GM12878 (cell line): ENCODE data around the gene INF2. TPM values are rescaled to one million over a fixed set of nuclear protein-coding genes. Genes with fewer than 3 reads are reported as not detected.
A peak's percentile ranks its signal among the peaks of the same experiment; 100 is the strongest.
"Not testable (repeated sequence)": the region's sequence is repeated elsewhere in the genome, so short reads cannot be mapped to it uniquely, and the experiment has no call there.

Experiments used
- ATAC-seq: fragments of 200-7000 bp; cut with Tn5 transposase; 3 replicates; pipeline ENCODE4 v1.9.1; 2020; ENCODE audit warnings: mild to moderate bottlenecking, moderate library complexity
- BruUV-seq: library from RNA; stranded (reverse); fragments of 400-500 nt; replicated peaks from 2 replicates; lab custom pipeline; 2021; lab: Mats Ljungman, UMichigan
- CTCF ChIA-PET: fragments of 300-600 bp; sonication (Branson Sonifier 250); formaldehyde crosslinking; extraction: SDS; loops from one replicate; lab custom pipeline; 2021; ENCODE audit warnings: inconsistent platforms; lab: Yijun Ruan, JAX
- POLR2A ChIA-PET: fragments of 350-600 bp; formaldehyde crosslinking; extraction: SDS; loops from one replicate; lab custom pipeline; 2021; ENCODE audit warnings: inconsistent platforms; lab: Charles Lee
- RAD21 ChIA-PET: fragments of 300-600 bp; sonication (Branson Sonifier 250); formaldehyde crosslinking; loops from one replicate; lab custom pipeline; 2023; ENCODE audit warnings: antibody characterized with exemption; ENCODE audit not compliant: unreplicated experiment; lab: Charles Lee
- SMC1A ChIA-PET: fragments of 300-600 bp; sonication (Branson Sonifier 250); formaldehyde crosslinking; loops from one replicate; lab custom pipeline; 2023; ENCODE audit not compliant: unreplicated experiment, uncharacterized antibody; lab: Charles Lee
- DNase-seq: peaks from one replicate; pipeline ENCODE4 v3.0.0-alpha.2; 2011; ENCODE audit warnings: low read depth, low spot score
- FAIRE-seq: peaks from 3 replicates; lab custom pipeline; 2011; peaks lifted over from hg19 to GRCh38; lab: Jason Lieb, UNC
- H2AFZ ChIP-seq: 2 replicates; pipeline ENCODE4 v1.6.0; 2011; ENCODE audit warnings: low read depth, low read length, control low read depth; ENCODE audit not compliant: control insufficient read depth
- H3K27ac ChIP-seq: 2 replicates; pipeline ENCODE4 v1.5.1; 2011; ENCODE audit warnings: control low read depth; ENCODE audit not compliant: control insufficient read depth, insufficient read depth
- H3K27me3 ChIP-seq, 2 experiments: replicated peaks in 1 of 2; 2 replicates each; pipeline versions ENCODE4 v1.6.0 to v1.6.1; 2011; ENCODE audit warnings: low read length in 1 of 2; ENCODE audit not compliant: control insufficient read depth in 2 of 2, insufficient read depth in 2 of 2
- H3K36me3 ChIP-seq, 2 experiments: 2 replicates each; pipeline ENCODE4 v1.5.1; 2011; ENCODE audit warnings: low read length in 1 of 2; ENCODE audit not compliant: control insufficient read depth in 2 of 2, insufficient read depth in 2 of 2
- H3K4me1 ChIP-seq: 2 replicates; pipeline ENCODE4 v1.6.1; 2011; ENCODE audit warnings: mild to moderate bottlenecking, low read length, moderate library complexity, mixed read lengths; ENCODE audit not compliant: control insufficient read depth, insufficient read depth
- H3K4me2 ChIP-seq: 2 replicates; pipeline ENCODE4 v1.6.0; 2011; ENCODE audit warnings: control low read depth; ENCODE audit not compliant: control insufficient read depth, insufficient read depth
- H3K4me3 ChIP-seq: fragments of 200-600 bp; sonication (generic); 2 replicates; pipeline ENCODE4 v1.5.1; 2016
- H3K79me2 ChIP-seq: 2 replicates; pipeline ENCODE4 v1.6.0; 2011; ENCODE audit warnings: low read length; ENCODE audit not compliant: control insufficient read depth, insufficient read depth
- H3K9ac ChIP-seq: 2 replicates; pipeline ENCODE4 v1.8.0; 2011; ENCODE audit warnings: low read length, control low read depth, mixed read lengths; ENCODE audit not compliant: control insufficient read depth, insufficient read depth
- H3K9me3 ChIP-seq: replicated peaks from 3 replicates; pipeline ENCODE4 v1.5.1; 2011; ENCODE audit warnings: mild to moderate bottlenecking, low read length; ENCODE audit not compliant: control insufficient read depth, insufficient read depth
- H4K20me1 ChIP-seq: 2 replicates; pipeline ENCODE4 v1.6.0; 2011; ENCODE audit not compliant: control insufficient read depth, insufficient read depth
- CTCF ChIP-seq, 3 experiments: IDR thresholded peaks in 2 of 3; conservative IDR thresholded peaks in 1 of 3; 2 replicates each; pipeline ENCODE4 v1.5.1; 2011; ENCODE audit warnings: low read depth in 3 of 3, low read length in 3 of 3, mild to moderate bottlenecking in 3 of 3, control low read depth in 2 of 3, moderate library complexity in 2 of 3, inconsistent platforms in 1 of 3, mixed read lengths in 1 of 3; ENCODE audit not compliant: control insufficient read depth in 2 of 3, insufficient read depth in 1 of 3; ENCODE audit errors: extremely low read depth in 1 of 3
- ESRRA ChIP-seq: IDR thresholded peaks from 2 replicates; pipeline ENCODE4 v1.6.1; 2012; ENCODE audit warnings: mild to moderate bottlenecking, low read length, improper control_type of control experiment
- IKZF2 ChIP-seq, 2 experiments: fragments of 450-650 bp; IDR thresholded peaks; 2 replicates each; pipeline ENCODE4 v1.6.1; 2017; ENCODE audit warnings: mild to moderate bottlenecking in 2 of 2, moderate library complexity in 2 of 2
- WGBS: methylation state at CpG from one replicate; pipeline ENCODE4 v1.1.6; 2016; ENCODE audit warnings: low lambda C conversion rate; ENCODE audit not compliant: insufficient replicate concordance, insufficient coverage; ENCODE audit errors: missing lambda C conversion rate; 5-methylcytosine and 5-hydroxymethylcytosine counted together
- in situ Hi-C: fragments of 300-500 bp; cut with MboI; formaldehyde crosslinking; loops from 9 replicates; pipeline ENCODE4 v1.14.3; 2018; ENCODE audit warnings: mixed read lengths
- intact Hi-C: fragments of 100-400 bp; cut with micrococcal nuclease; formaldehyde crosslinking; loops from one replicate; pipeline ENCODE4 v1.14.2; 2022; ENCODE audit not compliant: unreplicated experiment
- polyA plus RNA-seq, 11 experiments: library from polyadenylated mRNA; depleted of rRNA in 4 of 11; unstranded in 6 of 11; stranded (reverse) in 5 of 11; fragments of >200 nt; fragmentation: Nextera tagmentation in 4 of 11; fragmentation: Illumina TruSeq in 1 of 11; extraction: Ambion mirVana in 4 of 11; extraction: Trizol in 1 of 11; gene quantifications; 1 replicate in 1 of 11; 2 replicates in 10 of 11; pipeline versions ENCODE4 v1.2.1 to v1.2.3, GENCODE V29; 2011 to 2016; ENCODE audit warnings: inconsistent platforms in 2 of 11, missing spikeins in 2 of 11, low read depth in 1 of 11
- total RNA-seq, 4 experiments: library from RNA; depleted of rRNA in 3 of 4; stranded (reverse); fragments of >200 nt in 3 of 4; fragmentation: Illumina TruSeq in 1 of 4; extraction: Trizol in 1 of 4; gene quantifications; 2 replicates each; pipeline versions ENCODE4 v1.2.1 to v1.2.3, GENCODE V29; 2013 to 2021

The INF2 gene
- total and polyA plus RNA-seq, 10 of the 15 experiments (the other 5 are each of a cell fraction or from before 2014, with no cell fraction given) = 0.72 to 43.2 (median 8.3) TPM

- Histone ChIP-seq H2AFZ (peak overlapping the region; percentile 91), H3K27ac (peak overlapping the region; percentile 48; the same call in 1 of the 2 replicates), H3K36me3 (no peaks in the 10 kb centered on the region), H3K4me1 (peaks cover 17% of the 10 kb centered on the region), H3K9me3 (no peaks in the 10 kb centered on the region; the same call in none of the 3 replicates), H3K27me3 (no peaks in the 10 kb centered on the region), H3K4me2 (peak overlapping the region; percentile 48; the same call in 1 of the 2 replicates), H3K4me3 (no peak overlapping the region), H3K9ac (peak overlapping the region; percentile 60), H4K20me1 (no peaks in the 10 kb centered on the region), H3K79me2 (no peaks in the 10 kb centered on the region; the same call in 1 of the 2 replicates)
- DNase-seq (no peak), FAIRE-seq (no peak), ATAC-seq (peak; percentile 71)
- TF ChIP-seq IKZF2 (IDR thresholded peaks at IDR 0.05) (0 out of 4 replicates have a peak, but pooled peaks of 1 of the 2 experiments have one; percentile 6), CTCF (IDR thresholded peaks at IDR 0.05 in 2 of 3, conservative IDR thresholded peaks at IDR 0.05 in 1 of 3; ENCODE audit: control insufficient read depth in 2 of 3, extremely low read depth in 1 of 3, insufficient read depth in 1 of 3, low read depth in 3 of 3, low read length in 3 of 3) (peak in 2 of 3 experiments; percentile 25 to 37; a peak in 2 of 6 replicates), ESRRA (no peak)
- RAD21 ChIA-PET = interaction anchor here (0.8 to 1.3 kb wide), 2 partner anchors 15 to 87 kb away, joined by 3 to 6 read pairs; partner anchors contain the start of gene SIVA1
- in situ Hi-C loops = no loop called here
- SMC1A ChIA-PET = interaction anchor here (1.7 to 2.8 kb wide), 2 partner anchors 12 to 15 kb away, joined by 6 to 12 read pairs; no protein-coding TSS in a partner anchor
- 53% methylated on average over 27 of the region's 27 CpGs for WGBS
- BruUV-seq = no TSS peak
- intact Hi-C loops = no loop called here
- POLR2A ChIA-PET = interaction anchor here (0.7 to 1.7 kb wide), 2 partner anchors 11 to 12 kb away, joined by 3 to 6 read pairs; no protein-coding TSS in a partner anchor
- CTCF ChIA-PET = interaction anchor here (0.7 to 2.0 kb wide), 8 partner anchors 12 to 55 kb away, joined by 3 to 17 read pairs (median 4); no protein-coding TSS in a partner anchor
Measured at GRCh38 chr14:104665657-104666522, 23.5 kb upstream of the INF2 start.

- RAD21 ChIA-PET, H3K9me3 ChIP-seq, H3K27me3 ChIP-seq, H4K20me1 ChIP-seq, H3K4me2 ChIP-seq, in situ Hi-C loops, BruUV-seq, ATAC-seq, H3K36me3 ChIP-seq, H3K9ac ChIP-seq, H3K4me3 ChIP-seq, H3K27ac ChIP-seq, H2AFZ ChIP-seq, intact Hi-C loops, FAIRE-seq, DNase-seq, H3K79me2 ChIP-seq: not testable (repeated sequence)
- peaks cover 11% of the 10 kb centered on the region for H3K4me1 ChIP-seq
- ChIA-PET POLR2A (interaction anchor here (1.7 kb wide), 1 partner anchor 11 kb away, joined by 6 read pairs; no protein-coding TSS in a partner anchor), SMC1A (interaction anchor here (1.7 to 2.8 kb wide), 2 partner anchors 11 to 15 kb away, joined by 6 to 12 read pairs; no protein-coding TSS in a partner anchor), CTCF (interaction anchor here (0.7 to 2.0 kb wide), 5 partner anchors 11 to 55 kb away, joined by 3 to 17 read pairs (median 4); no protein-coding TSS in a partner anchor)
- 80% methylated on average over 7 of the region's 7 CpGs for WGBS
Measured at GRCh38 chr14:104666523-104666895, 22.9 kb upstream of the INF2 start.
